ENCODE results near the gene CIRBP. TPM values are rescaled to one million over a fixed set of nuclear protein-coding genes. Genes with fewer than 3 reads are reported as not detected.
A peak's percentile ranks its signal among the peaks of the same experiment; 100 is the strongest.

Gene CIRBP
- total and polyA plus RNA-seq, 9 of the 15 experiments (the other 6 are each of a cell fraction or from before 2014, with no cell fraction given) = 20.5 to 327 (median 176) TPM

- TF ChIP-seq, protein P1, sequence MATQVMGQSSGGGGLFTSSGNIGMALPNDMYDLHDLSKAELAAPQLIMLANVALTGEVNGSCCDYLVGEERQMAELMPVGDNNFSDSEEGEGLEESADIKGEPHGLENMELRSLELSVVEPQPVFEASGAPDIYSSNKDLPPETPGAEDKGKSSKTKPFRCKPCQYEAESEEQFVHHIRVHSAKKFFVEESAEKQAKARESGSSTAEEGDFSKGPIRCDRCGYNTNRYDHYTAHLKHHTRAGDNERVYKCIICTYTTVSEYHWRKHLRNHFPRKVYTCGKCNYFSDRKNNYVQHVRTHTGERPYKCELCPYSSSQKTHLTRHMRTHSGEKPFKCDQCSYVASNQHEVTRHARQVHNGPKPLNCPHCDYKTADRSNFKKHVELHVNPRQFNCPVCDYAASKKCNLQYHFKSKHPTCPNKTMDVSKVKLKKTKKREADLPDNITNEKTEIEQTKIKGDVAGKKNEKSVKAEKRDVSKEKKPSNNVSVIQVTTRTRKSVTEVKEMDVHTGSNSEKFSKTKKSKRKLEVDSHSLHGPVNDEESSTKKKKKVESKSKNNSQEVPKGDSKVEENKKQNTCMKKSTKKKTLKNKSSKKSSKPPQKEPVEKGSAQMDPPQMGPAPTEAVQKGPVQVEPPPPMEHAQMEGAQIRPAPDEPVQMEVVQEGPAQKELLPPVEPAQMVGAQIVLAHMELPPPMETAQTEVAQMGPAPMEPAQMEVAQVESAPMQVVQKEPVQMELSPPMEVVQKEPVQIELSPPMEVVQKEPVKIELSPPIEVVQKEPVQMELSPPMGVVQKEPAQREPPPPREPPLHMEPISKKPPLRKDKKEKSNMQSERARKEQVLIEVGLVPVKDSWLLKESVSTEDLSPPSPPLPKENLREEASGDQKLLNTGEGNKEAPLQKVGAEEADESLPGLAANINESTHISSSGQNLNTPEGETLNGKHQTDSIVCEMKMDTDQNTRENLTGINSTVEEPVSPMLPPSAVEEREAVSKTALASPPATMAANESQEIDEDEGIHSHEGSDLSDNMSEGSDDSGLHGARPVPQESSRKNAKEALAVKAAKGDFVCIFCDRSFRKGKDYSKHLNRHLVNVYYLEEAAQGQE (IDR thresholded peaks at IDR 0.05; ENCODE audit: borderline replicate concordance) = no peak
- TF ChIP-seq, protein P1 (CRISPR knock-in tag; IDR thresholded peaks at IDR 0.05; ENCODE audit: low read depth) = no peak
- TF ChIP-seq HLTF (IDR thresholded peaks at IDR 0.05) (0 out of 2 replicates have a peak, but pooled peaks have one; percentile 14), ZNF57 (CRISPR knock-in tag; IDR thresholded peaks at IDR 0.05) (peak; percentile 70; the same call in 1 of the 2 replicates), HDGF (IDR thresholded peaks at IDR 0.05) (0 out of 2 replicates have a peak, but pooled peaks have one; percentile 8), SMAD4 (CRISPR knock-in tag; conservative IDR thresholded peaks at IDR 0.05) (peak; percentile 19; the same call in 1 of the 2 replicates), SUPT5H (IDR thresholded peaks at IDR 0.05) (peak; percentile 52), POLR2A (conservative IDR thresholded peaks at IDR 0.05) (peak; percentile 60), EGR1 (conservative IDR thresholded peaks at IDR 0.05) (peak; percentile 88), POLR2AphosphoS2 (IDR thresholded peaks at IDR 0.05; ENCODE audit: low read length) (peak; percentile 4; the same call in 1 of the 2 replicates), PBX2 (CRISPR knock-in tag; IDR thresholded peaks at IDR 0.05; ENCODE audit: low read depth) (no peak), PBX2 (tag; conservative IDR thresholded peaks at IDR 0.05; ENCODE audit: low read depth) (0 out of 2 replicates have a peak, but pooled peaks have one; percentile 4), RUNX1 (IDR thresholded peaks at IDR 0.05; ENCODE audit: low read depth) (peak; percentile 44; the same call in 1 of the 2 replicates), MAX (CRISPR knock-in tag; IDR thresholded peaks at IDR 0.05) (peak; percentile 70; the same call in 1 of the 2 replicates), CBX1 (IDR thresholded peaks at IDR 0.05; ENCODE audit: low read depth) (no peak)
- TF ChIP-seq, protein P2, sequence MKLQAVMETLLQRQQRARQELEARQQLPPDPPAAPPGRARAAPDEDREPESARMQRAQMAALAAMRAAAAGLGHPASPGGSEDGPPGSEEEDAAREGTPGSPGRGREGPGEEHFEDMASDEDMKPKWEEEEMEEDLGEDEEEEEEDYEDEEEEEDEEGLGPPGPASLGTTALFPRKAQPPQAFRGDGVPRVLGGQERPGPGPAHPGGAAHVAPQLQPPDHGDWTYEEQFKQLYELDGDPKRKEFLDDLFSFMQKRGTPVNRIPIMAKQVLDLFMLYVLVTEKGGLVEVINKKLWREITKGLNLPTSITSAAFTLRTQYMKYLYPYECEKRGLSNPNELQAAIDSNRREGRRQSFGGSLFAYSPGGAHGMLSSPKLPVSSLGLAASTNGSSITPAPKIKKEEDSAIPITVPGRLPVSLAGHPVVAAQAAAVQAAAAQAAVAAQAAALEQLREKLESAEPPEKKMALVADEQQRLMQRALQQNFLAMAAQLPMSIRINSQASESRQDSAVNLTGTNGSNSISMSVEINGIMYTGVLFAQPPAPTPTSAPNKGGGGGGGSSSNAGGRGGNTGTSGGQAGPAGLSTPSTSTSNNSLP (IDR thresholded peaks at IDR 0.05; ENCODE audit: borderline replicate concordance, low read depth, low read length) = no peak
Measured at GRCh38 chr19:1273263-1274041, 4.3 kb downstream of the CIRBP start (continued).

Data from K562 (cell line).